ENCODE results near the gene HDAC11. TPM values are rescaled to one million over a fixed set of nuclear protein-coding genes. Genes with fewer than 3 reads are reported as not detected.

HDAC11 gene
- total RNA-seq, 2 experiments from 2014 or later = 0.74 to 1.1 TPM

DNA sequence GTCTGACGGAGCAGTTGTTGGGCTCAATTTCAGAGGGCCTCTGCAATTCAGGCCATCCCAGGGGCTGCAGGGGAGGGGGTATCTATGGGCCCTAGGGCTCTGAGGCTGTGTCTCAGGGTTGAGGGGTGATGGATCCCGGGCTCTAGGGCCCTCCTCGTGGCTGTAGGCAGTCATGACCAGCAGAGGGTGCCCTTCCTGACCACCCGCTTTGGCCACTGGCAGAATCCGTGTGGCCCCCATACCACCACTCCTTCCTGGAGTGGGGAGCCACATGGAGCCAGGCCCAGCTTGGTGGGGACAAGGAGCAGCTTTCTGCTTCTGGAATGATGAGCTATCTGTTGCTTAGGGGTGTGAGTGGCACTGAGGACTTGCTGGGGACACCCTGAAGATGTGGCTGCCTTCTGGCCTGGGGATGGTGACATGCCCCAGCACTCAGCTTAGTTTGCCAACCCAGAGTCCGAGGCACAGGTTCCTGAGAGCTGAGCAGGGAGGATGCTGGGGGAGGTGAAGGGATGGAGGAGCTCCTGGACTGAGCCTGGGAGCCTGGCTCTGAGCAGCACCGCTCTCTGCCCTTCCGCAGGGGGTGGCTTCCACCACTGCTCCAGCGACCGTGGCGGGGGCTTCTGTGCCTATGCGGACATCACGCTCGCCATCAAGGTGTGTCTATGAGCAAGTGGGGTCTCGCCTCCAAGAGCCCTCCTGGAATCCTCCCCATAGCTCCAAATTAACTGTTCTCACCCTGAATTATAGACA, 20.2 kb downstream of the HDAC11 start:
- Histone ChIP-seq H3K4me2 (ENCODE audit: low read length) (no peak overlapping the region), H3K79me2 (ENCODE audit: insufficient read depth, low read depth, low read length) (no peaks in the 10 kb centered on the region), H3K9me3 (ENCODE audit: low read length) (no peaks in the 10 kb centered on the region), H3K9me2 (ENCODE audit: insufficient read depth, low read length) (no peaks in the 10 kb centered on the region), H4K20me1 (ENCODE audit: insufficient read depth, low read length) (no peaks in the 10 kb centered on the region), H3K36me3 (ENCODE audit: insufficient read depth, low read length) (no peaks in the 10 kb centered on the region), H3K4me1 (ENCODE audit: insufficient read depth, low read length, poor library complexity, severe bottlenecking) (no peaks in the 10 kb centered on the region), H2AFZ (ENCODE audit: low read length) (no peak overlapping the region), H3K4me3 (ENCODE audit: low read depth, low read length, poor library complexity, severe bottlenecking) (no peak overlapping the region), H3K27ac (ENCODE audit: low read depth, low read length, poor library complexity, severe bottlenecking) (no peak overlapping the region)
- TF ChIP-seq EZH2phosphoT487 (IDR thresholded peaks at IDR 0.05; ENCODE audit: borderline replicate concordance, low read depth, low read length) (no peak), CTCF (conservative IDR thresholded peaks at IDR 0.05; ENCODE audit: low read length) (peak; percentile 78)
- no TSS peak for BruUV-seq (replicated peaks)
- intact Hi-C loops (cut with micrococcal nuclease; ENCODE audit: unreplicated experiment) = loop anchor here (1.0 kb wide), 1 partner anchor 148 kb away; no protein-coding TSS in a partner anchor
- ChIA-PET POLR2A (no interaction called here), CTCF (ENCODE audit: unreplicated experiment) (interaction anchor here (0.6 to 0.7 kb wide), 2 partner anchors 148 to 156 kb away, joined by 3 to 4 read pairs; no protein-coding TSS in a partner anchor)
- peak; percentile 27 for DNase-seq (ENCODE audit: low spot score)

DNA sequence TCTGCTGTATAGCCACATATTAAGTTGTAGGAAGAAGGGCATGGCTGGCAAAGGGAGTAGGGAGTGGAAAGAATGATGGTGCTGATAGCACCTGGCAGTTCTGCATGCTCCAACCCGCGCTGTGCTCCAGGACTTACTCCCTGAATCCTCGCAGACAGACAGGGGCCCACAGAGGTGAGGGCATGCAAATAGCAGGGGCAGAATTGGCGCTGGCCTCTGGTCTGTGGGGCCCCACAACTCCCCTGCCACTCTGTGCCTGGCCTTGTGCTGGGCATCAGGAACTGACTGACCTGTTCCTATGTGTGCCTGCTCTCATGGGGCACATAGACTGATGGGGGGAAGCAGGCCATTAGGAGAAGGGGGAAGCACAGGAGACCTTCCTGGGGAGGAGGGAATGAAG, 20.9 kb downstream of the HDAC11 start:
- no peak for TF ChIP-seq CTCF (conservative IDR thresholded peaks at IDR 0.05; ENCODE audit: low read length)
- no peak for TF ChIP-seq EZH2phosphoT487 (IDR thresholded peaks at IDR 0.05; ENCODE audit: borderline replicate concordance, low read depth, low read length)
- H3K4me2 ChIP-seq (ENCODE audit: low read length) = no peak overlapping the region
- no peaks in the 10 kb centered on the region for H3K36me3 ChIP-seq (ENCODE audit: insufficient read depth, low read length)
- POLR2A ChIA-PET = no interaction called here
- H2AFZ ChIP-seq (ENCODE audit: low read length) = no peak overlapping the region
- no peaks in the 10 kb centered on the region for H3K9me3 ChIP-seq (ENCODE audit: low read length)
- intact Hi-C loops (cut with micrococcal nuclease; ENCODE audit: unreplicated experiment) = no loop called here
- no peak for DNase-seq (ENCODE audit: low spot score)
- no peaks in the 10 kb centered on the region for H4K20me1 ChIP-seq (ENCODE audit: insufficient read depth, low read length)
- H3K27ac ChIP-seq (ENCODE audit: low read depth, low read length, poor library complexity, severe bottlenecking) = no peak overlapping the region
- CTCF ChIA-PET (ENCODE audit: unreplicated experiment) = interaction anchor here (0.6 to 0.7 kb wide), 2 partner anchors 147 to 156 kb away, joined by 3 to 4 read pairs; no protein-coding TSS in a partner anchor
- BruUV-seq (replicated peaks) = no TSS peak
- no peaks in the 10 kb centered on the region for H3K79me2 ChIP-seq (ENCODE audit: insufficient read depth, low read depth, low read length)
- no peak overlapping the region for H3K4me3 ChIP-seq (ENCODE audit: low read depth, low read length, poor library complexity, severe bottlenecking)
- H3K4me1 ChIP-seq (ENCODE audit: insufficient read depth, low read length, poor library complexity, severe bottlenecking) = no peaks in the 10 kb centered on the region
- H3K9me2 ChIP-seq (ENCODE audit: insufficient read depth, low read length) = no peaks in the 10 kb centered on the region

- Histone ChIP-seq H3K27ac (ENCODE audit: low read depth, low read length, poor library complexity, severe bottlenecking) (no peak overlapping the region), H4K20me1 (ENCODE audit: insufficient read depth, low read length) (no peaks in the 10 kb centered on the region), H3K9me3 (ENCODE audit: low read length) (no peaks in the 10 kb centered on the region), H3K4me1 (ENCODE audit: insufficient read depth, low read length, poor library complexity, severe bottlenecking) (no peaks in the 10 kb centered on the region), H3K4me2 (ENCODE audit: low read length) (no peak overlapping the region), H3K4me3 (ENCODE audit: low read depth, low read length, poor library complexity, severe bottlenecking) (no peak overlapping the region), H2AFZ (ENCODE audit: low read length) (no peak overlapping the region), H3K36me3 (ENCODE audit: insufficient read depth, low read length) (no peaks in the 10 kb centered on the region), H3K9me2 (ENCODE audit: insufficient read depth, low read length) (no peaks in the 10 kb centered on the region), H3K79me2 (ENCODE audit: insufficient read depth, low read depth, low read length) (no peaks in the 10 kb centered on the region)
- POLR2A ChIA-PET = no interaction called here
- intact Hi-C loops (cut with micrococcal nuclease; ENCODE audit: unreplicated experiment) = no loop called here
- DNase-seq (ENCODE audit: low spot score) = no peak
- no TSS peak for BruUV-seq (replicated peaks)
- TF ChIP-seq EZH2phosphoT487 (IDR thresholded peaks at IDR 0.05; ENCODE audit: borderline replicate concordance, low read depth, low read length) (no peak), CTCF (conservative IDR thresholded peaks at IDR 0.05; ENCODE audit: low read length) (no peak)
- CTCF ChIA-PET (ENCODE audit: unreplicated experiment) = no interaction called here
Observed at GRCh38 chr3:13501521-13501920, 21.4 kb downstream of the HDAC11 start.

All from OCI-LY7 (cell line).